Stimulated activated naive CD8-positive, alpha-beta T cell treated with anti-CD3 and anti-CD28 coated beads, Interleukin-15, amount 100 ng/mL, for 72 hours (primary cell): Measurements from ENCODE around the gene SURF4.

Experiments
- ATAC-seq: fragments of 150-1000 bp; cut with Tn5 transposase; 2 replicates; pipeline ENCODE4 v1.10.0; 2021; ENCODE audit warnings: mild to moderate bottlenecking, moderate library complexity
- DNase-seq, 2 donors: peaks; one replicate each; pipeline ENCODE4 v3.0.0; 2021 to 2022
- H3K27ac Mint-ChIP-seq, 2 donors: one replicate each; pipeline ENCODE4 v1.8.0; 2022; ENCODE audit warnings: mild to moderate bottlenecking in 2 of 2, mixed read lengths in 2 of 2, moderate library complexity in 2 of 2
- H3K27me3 Mint-ChIP-seq: one replicate; pipeline ENCODE4 v1.8.0; 2022; ENCODE audit warnings: mixed read lengths
- H3K4me1 Mint-ChIP-seq: one replicate; pipeline ENCODE4 v1.8.0; 2022; ENCODE audit warnings: mild to moderate bottlenecking, mixed read lengths
- H3K4me3 Mint-ChIP-seq, 2 donors: one replicate each; pipeline ENCODE4 v1.8.0; 2022; ENCODE audit warnings: mild to moderate bottlenecking in 2 of 2, mixed read lengths in 2 of 2, moderate library complexity in 1 of 2
- H3K9me3 Mint-ChIP-seq, 2 donors: one replicate each; pipeline ENCODE4 v1.8.0; 2022; ENCODE audit warnings: mixed read lengths in 2 of 2

Gene SURF4

DNA sequence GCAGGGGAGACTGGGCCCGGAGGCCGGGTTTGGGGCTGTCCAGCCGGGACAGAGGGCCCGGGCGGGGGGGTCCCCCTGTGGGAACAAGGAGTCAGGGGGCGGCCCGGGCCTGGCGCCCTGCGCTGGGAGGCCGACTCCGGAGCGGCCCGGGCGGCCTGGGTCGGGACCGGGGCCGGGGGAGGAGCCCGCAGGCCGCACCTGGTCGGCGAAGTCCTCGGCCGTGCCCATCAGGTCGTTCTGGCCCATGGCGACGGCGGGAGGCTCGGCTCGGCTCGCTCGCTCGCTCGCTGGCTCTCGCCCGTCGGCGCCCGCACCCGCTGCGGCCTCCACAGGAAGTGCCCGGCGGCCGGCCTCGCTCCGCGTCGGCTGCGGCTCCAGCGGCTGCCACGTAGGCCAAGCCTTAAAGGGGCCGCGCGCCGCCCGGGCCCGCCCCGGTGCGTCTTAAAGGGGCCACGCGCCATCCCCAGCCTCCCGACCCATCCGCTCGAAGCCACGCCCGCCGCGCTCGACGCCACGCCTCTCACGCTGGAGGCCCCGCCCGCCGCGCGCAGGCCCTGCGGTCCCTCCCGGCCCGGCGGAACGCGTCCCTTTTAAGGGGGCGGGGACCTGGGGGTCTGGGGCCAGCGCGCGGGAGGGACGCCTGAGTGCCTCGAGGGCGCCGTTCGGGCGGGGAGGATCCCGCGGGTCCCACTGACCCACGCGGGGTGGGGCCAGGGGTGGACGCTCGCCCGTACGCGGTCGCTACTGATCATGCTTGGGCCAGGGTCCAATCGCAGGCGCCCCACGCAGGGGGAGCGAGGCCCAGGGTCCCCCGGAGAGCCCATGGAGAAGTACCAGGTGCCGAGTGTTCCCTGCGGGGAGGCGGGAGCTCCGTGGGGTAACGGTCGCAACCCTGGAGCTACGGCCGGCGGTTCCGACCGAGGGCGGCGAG, at the start of gene SURF4, which contains the start of gene STKLD1:
TSS of gene SURF4 (minus strand) at position 337 of the 931 bp plus-strand sequence. CDS start at position 246, 91 bp downstream.
TSS of gene STKLD1 (plus strand) at position 643 of the 931 bp plus-strand sequence. CDS start at position 751, 108 bp downstream.
- peak within 1 kb of the TSS; percentile 96 to 99 for H3K27ac Mint-ChIP-seq
- peak within 1 kb of the TSS; percentile 97 to 99 for H3K4me3 Mint-ChIP-seq

DNA sequence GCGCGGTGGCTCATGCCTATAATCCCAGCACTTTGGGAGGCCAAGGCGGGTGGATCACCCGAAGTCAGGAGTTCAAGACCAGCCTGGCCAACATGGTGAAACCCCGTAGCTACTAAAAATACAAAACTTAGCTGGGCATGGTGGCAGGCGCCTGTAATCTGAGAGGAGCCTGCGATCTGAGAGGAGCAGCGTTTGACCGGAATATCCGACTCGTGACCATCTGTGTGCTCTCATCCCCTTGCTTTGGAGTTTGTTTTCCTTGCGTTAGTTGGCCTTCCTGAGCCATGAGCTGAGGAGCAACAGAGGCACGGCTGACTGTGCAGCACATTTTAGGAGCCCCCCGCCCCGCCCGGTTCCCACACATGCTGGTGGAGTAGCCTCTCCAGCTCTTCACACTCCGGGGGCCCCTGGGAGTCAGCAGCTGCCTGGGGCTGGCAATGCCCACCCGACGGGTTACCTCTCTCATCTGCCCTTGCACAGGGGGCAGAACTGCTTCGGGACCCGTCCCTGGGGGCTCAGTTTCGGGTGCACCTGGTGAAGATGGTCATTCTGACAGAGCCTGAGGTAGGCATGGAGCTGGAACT, 49.3 kb upstream of the SURF4 start:
- H3K27me3 Mint-ChIP-seq, result peaks cover 58% of the 10 kb centered on the region
- peaks cover 35% of the 10 kb centered on the region for H3K4me1 Mint-ChIP-seq
- H3K9me3 Mint-ChIP-seq, result no peaks in the 10 kb centered on the region
- DNase-seq (no peak), ATAC-seq (no peak)
- H3K4me3 Mint-ChIP-seq, result no peak overlapping the region
- H3K27ac Mint-ChIP-seq, result peak overlapping the region in 1 of 2 donors; percentile 20

More for the DNA sequence above, at the start of gene SURF4, which contains the start of gene STKLD1:
- ATAC-seq (peak; percentile 75), DNase-seq (peak; percentile 96 to 98)
- Mint-ChIP-seq H3K9me3 (no peaks in the 10 kb centered on the region), H3K4me1 (peaks cover 47% of the 10 kb centered on the region), H3K27me3 (no peaks in the 10 kb centered on the region)

DNA sequence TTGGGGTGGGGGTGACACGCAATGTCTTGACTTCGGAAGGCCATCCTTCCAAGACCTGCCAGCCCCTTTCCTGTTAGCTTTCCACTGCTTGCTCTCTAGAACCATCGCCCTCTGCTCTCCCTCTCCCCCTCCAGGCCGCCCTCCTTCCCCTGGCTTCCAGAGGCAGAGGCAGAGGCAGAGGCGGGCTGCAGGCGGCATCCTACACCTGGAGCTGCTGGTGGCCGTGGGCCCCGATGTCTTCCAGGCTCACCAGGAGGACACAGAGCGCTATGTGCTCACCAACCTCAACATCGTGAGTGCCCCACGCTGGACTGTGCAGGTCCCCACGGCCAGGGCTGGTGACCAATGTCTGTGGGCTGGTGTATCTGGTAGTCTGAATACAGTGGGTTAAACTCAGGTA, 48.3 kb upstream of the SURF4 start:
- H3K27ac Mint-ChIP-seq, result no peak overlapping the region
- H3K9me3 Mint-ChIP-seq, result no peaks in the 10 kb centered on the region
- H3K27me3 Mint-ChIP-seq, result peaks cover 50% of the 10 kb centered on the region
- ATAC-seq, result no peak
- no peak for DNase-seq
- no peak overlapping the region for H3K4me3 Mint-ChIP-seq
- H3K4me1 Mint-ChIP-seq, result peaks cover 36% of the 10 kb centered on the region

DNA sequence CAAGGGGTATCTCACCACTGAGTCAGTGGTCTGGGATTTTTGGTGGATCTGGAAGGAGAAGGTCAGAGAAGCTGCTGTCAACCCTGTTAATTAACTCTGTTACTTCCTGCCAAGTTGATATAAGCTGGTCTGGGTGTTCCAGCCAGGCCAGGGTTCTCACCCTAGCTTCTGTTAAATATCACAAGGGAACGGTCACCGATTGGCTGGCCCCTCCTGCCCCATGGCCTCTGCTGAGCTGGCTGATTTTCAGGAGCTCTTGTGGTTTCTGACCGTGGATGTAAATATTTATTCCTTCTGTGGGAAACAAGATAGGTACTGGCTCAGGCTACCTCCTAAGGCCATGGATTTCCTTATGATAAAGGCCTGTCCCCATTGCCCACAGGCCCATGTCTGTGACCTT, 47.4 kb upstream of the SURF4 start:
- Mint-ChIP-seq H3K27me3 (peaks cover 44% of the 10 kb centered on the region), H3K9me3 (no peaks in the 10 kb centered on the region), H3K27ac (no peak overlapping the region), H3K4me3 (no peak overlapping the region), H3K4me1 (peaks cover 46% of the 10 kb centered on the region)
- DNase-seq (no peak), ATAC-seq (no peak)

DNA sequence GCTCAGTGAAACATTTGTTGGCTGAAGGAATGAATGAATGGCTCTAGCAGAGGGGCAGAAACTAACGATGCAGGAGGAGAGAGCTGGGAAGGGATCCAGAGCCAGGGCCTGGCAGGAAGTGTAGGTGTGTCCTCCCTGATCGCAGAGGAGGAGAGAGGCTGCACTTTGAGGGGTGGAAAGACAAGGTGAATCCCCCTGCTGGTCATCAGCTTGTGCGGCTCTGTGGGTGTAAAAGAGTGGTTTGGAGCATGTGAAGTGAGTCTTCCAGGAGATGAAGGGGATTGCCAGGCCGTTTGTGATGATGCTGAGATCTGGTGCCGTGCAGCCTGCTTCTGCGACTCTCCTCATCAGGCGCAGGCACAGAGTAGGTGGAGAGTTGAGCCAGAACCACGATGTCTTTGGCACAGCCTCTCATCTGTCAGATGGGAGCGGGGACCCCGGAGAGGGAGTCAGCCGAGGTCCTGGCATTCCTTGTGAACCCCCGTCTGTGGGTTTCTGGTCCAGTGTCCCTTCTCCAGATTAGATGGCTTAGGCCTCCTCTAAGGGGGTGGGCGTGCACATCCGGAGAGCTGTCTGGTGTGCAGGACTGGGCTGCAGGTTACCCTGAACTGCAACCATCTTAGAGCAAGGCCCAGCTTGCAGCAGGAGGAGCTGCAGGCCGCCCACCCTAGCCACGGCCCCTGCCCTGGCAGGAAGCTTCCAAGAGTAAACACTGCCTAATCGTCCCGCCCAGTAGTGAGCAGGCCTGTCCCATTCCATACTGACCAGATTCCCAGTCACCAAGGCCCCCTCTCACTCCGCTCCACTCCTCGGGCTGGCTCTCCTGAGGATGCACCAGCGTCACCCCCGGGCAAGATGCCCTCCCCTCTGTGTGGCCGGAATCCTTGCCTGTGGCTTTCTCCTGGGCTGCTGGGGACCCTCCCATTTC, 46.0 kb upstream of the SURF4 start, which contains the start of gene ADAMTS13:
TSS of gene ADAMTS13 (plus strand) at position 753 of the 928 bp plus-strand sequence. CDS start at position 830, 77 bp downstream.
- Mint-ChIP-seq H3K27ac (peak within 1 kb of the TSS in 1 of 2 donors; percentile 71), H3K4me1 (peaks cover 48% of the 10 kb centered on the region), H3K9me3 (no peaks in the 10 kb centered on the region), H3K27me3 (peaks cover 30% of the 10 kb centered on the region), H3K4me3 (peak within 1 kb of the TSS; percentile 55 to 58)
- peak; percentile 77 for ATAC-seq
- peak; percentile 70 to 84 for DNase-seq

DNA sequence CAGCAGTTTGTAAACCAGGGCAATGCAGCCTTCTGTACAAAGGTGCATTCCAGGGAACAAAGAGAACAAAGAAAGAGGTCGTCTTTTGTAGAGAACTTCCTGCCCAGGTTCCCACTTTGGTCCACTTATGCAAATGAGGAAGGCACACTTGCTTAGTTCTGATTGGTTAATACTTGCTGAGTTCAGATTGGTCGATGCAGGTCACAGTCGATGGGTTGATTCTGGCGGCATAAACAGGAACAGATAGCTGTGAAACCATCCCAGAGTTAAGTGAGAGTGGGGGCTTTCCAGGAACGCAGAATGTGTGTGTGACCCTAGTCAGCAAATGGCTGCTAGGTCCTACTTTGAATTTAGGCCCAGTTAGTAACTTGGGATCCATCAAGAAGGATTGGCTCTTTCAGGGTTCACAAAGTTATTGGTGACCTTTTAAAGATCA, 44.5 kb upstream of the SURF4 start:
- ATAC-seq (peak; percentile 19), DNase-seq (peak; percentile 27 to 65)
- Mint-ChIP-seq H3K27me3 (peaks cover 16% of the 10 kb centered on the region), H3K4me3 (peak overlapping the region; percentile 24 to 40), H3K9me3 (no peaks in the 10 kb centered on the region), H3K4me1 (peaks cover 62% of the 10 kb centered on the region), H3K27ac (peak overlapping the region; percentile 64 to 90)

DNA sequence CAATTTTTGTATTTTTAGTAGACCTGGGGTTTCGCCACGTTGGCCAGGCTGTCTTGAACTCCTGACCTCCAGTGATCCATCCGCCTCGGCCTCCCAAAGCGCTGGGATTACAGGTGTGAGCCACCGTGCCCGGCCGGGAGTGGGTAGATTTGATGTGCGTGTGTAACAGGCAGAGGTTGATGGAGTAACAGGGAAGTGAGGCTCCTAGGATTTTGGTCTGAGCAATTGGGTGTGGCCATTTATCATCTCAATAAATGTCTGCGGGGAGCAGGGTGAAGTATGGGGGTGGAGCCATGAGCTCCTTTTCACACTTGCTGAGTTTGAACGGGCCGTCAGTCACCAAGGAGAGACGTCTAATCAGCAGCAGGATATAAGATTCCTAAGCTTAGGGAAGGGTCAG, 43.1 kb upstream of the SURF4 start:
- Mint-ChIP-seq H3K4me3 (peak overlapping the region; percentile 95 to 96), H3K27me3 (peaks cover 2% of the 10 kb centered on the region), H3K27ac (peak overlapping the region in 1 of 2 donors; percentile 44), H3K9me3 (no peaks in the 10 kb centered on the region), H3K4me1 (peaks cover 76% of the 10 kb centered on the region)
- DNase-seq (no peak), ATAC-seq (no peak)

DNA sequence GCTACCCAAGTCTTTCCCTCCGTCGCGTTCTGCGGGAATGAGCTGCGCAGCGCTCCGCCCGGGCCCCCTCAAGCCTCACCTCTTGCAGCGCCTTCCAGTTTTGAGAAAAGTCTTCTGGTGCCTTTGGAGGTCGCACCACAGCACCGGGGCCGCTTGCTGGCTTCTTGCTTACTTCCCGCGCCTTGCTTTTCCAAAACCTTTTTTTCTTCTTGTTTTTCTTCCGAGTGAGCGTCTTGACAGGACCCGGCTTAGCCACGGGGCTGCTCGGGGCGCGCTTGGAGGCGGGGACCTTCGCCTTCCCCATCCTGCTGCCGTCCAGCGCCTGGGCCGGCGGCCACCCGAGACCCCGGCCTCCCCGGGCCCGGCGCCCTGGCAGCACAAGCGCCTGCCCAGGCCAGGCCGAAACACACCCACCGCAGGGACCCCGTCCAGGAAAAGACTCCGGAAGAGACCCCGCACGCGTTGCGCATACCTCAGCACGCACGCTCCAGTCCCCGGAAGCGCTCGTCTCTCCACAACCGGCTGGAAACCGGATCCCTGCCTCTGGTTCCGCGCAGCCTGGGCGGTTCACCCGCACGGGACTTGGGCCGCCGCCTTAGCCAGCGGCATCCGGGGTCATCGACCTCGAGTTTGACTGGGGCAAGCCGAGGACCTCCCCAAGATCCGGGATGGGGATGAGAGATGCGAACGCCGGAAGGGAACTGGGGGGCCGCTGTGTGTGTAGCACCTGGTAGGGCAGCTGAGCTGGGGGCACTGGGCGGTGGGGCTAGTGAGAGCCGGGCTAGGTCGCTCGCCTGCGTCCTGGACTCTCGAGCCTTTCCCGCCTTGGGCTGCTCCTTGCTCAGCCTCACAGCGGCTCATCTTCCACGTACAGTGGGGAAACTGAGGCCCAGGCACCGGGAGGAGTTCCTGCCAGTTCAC, 41.9 kb upstream of the SURF4 start, which contains the start of gene REXO4:
TSS of gene REXO4 (minus strand) at position 470 of the 921 bp plus-strand sequence. CDS start at position 304, 166 bp downstream.
- peak within 1 kb of the TSS; percentile 95 to 96 for H3K4me3 Mint-ChIP-seq
- peak within 1 kb of the TSS; percentile 98 to 99 for H3K27ac Mint-ChIP-seq
- peak; percentile 89 for ATAC-seq
- H3K9me3 Mint-ChIP-seq, result no peaks in the 10 kb centered on the region
- H3K4me1 Mint-ChIP-seq, result peaks cover 83% of the 10 kb centered on the region
- H3K27me3 Mint-ChIP-seq, result no peaks in the 10 kb centered on the region
- DNase-seq, result peak; percentile 90 to 94

DNA sequence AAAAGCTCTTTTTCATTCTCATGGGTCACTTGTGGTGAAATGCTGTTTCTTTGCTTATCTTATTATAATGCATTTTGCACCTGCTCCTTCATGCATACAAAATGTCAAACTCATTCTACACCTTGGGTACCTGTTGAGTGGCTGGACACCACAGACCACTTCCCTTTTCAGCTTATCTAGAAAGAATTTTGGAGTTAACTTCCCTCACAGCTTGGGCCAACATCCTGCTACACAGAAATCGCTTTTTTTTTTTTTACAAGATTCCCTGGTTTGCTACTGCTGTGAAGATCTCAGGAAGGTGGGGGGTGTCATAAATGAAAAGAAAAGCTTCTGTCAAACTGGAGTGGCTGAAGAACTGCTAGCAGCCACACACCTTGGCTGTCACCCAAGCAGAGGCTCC, 39.3 kb upstream of the SURF4 start:
- peak overlapping the region in 1 of 2 donors; percentile 26 for H3K4me3 Mint-ChIP-seq

DNA sequence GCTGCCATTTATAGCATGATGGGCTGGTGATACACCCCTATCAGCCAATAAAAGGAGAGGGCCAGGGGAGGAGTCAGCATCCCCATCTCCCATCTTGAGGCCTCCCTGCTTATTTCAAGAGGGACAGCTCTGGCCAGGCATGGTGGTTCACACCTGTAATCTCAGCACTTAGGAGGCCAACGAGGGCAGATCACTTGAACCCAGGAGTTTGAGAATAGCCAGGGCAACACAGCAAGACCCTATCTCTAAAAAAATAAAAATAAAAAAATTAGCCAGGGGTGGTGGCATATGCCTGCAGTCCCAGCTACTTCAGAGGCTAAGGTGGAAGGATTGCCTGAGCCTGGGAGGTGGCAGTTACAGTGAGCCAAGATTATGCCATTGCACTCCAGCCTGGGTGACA, 32.2 kb upstream of the SURF4 start:
- H3K4me3 Mint-ChIP-seq, result no peak overlapping the region
- H3K4me1 Mint-ChIP-seq, result peaks cover 44% of the 10 kb centered on the region
- H3K27me3 Mint-ChIP-seq, result no peaks in the 10 kb centered on the region
- DNase-seq, result no peak
- no peak for ATAC-seq
- H3K27ac Mint-ChIP-seq, result no peak overlapping the region
- H3K9me3 Mint-ChIP-seq, result no peaks in the 10 kb centered on the region

More for the DNA sequence above, 39.3 kb upstream of the SURF4 start:
- DNase-seq (no peak), ATAC-seq (no peak)
- Mint-ChIP-seq H3K27ac (peak overlapping the region in 1 of 2 donors; percentile 55), H3K27me3 (no peaks in the 10 kb centered on the region), H3K4me1 (peaks cover 63% of the 10 kb centered on the region), H3K9me3 (no peaks in the 10 kb centered on the region)

DNA sequence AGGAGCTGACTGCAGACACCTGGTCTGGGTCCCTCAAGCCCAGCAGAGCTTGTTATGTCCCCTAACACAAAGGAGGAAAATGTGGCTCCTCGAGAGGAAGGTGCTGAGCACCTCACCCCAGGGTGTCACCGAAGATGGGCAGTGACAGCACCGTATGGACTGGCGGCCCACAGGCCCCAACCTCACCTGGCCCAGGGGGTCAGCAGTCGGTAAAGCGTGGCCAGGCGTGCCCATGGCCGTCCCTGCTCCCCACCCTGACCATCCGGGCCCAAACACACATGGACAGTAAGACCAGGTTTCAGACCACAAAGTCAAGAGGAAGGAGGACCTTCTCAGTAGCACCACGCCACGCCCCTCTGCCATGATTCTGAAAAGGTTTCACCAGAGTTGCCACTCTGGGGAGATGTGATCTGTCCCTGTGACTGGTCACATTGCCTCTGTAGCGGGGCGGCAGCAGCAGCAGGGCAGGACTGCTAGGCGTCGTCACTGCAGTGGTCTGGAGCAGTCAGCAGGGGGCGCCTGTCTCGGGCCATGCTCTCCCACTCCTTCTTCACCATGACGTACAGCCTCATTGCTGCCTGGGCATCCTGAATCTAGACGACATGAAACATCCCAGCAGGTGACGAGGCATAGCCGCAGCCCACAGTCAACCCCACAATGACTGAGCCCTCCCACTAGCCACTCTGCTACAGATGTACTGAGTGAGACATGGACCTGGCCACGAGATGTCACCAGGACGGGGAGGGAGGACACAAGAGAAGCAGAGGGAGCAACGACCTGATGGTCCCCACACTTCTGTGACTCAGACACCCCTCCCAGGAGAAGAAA, 30.8 kb upstream of the SURF4 start:
- Mint-ChIP-seq H3K9me3 (no peaks in the 10 kb centered on the region), H3K27me3 (no peaks in the 10 kb centered on the region), H3K27ac (peak overlapping the region in 1 of 2 donors; percentile 85), H3K4me1 (peaks cover 35% of the 10 kb centered on the region), H3K4me3 (no peak overlapping the region)
- ATAC-seq (peak; percentile 91), DNase-seq (peak; percentile 76 to 82)

DNA sequence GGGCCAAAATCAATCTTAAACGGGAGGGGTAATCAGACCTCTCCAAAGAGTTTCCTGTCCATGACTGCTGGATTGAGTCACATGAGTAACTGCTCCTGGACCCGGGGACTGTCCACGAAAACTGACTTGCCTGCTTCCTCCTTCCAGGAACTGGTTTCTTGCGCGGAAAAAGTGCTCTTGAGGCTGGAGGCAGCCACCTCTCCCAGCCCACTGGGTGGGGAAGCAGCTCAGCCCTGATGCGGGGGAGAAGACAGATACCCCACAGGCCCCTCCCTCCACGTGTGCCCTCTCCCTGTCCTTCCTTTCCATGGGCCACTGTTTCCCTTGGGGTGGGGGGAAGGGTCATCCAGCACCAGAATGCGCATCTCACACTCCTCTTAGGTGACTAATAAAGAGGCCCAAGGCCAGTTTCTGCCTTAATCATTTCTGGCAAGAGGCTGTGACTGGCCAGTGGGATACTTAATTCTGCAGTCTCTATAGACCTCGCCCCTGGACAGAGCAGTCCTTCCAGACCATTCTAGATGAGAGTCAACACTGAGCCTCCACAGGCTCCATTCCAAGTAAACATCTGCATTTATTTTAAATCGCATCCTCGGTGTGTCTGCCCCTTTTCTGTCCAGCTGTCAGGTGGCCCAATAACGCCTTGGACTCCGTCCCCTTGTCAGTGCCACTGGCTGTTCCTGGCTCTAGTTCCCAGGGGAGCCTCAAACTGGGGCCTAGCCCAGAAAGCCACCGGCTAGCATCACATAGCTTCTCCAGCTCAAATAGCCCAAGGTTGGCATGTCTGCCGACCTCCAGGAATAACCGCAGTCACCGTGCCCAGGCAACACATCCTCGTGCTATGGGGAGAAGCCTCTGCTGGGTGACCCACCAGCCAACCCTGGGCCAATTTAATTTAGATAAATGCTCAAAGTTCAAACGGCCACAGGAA, 29.9 kb upstream of the SURF4 start:
- Mint-ChIP-seq H3K4me3 (no peak overlapping the region), H3K27ac (peak overlapping the region in 1 of 2 donors; percentile 74), H3K9me3 (no peaks in the 10 kb centered on the region)

More for the DNA sequence above, 29.9 kb upstream of the SURF4 start:
- DNase-seq, result no peak
- Mint-ChIP-seq H3K27me3 (no peaks in the 10 kb centered on the region), H3K4me1 (peaks cover 35% of the 10 kb centered on the region)
- no peak for ATAC-seq
